GM23338 (cell line): ENCODE measurements around the gene EVC. TPM values are rescaled to one million over a fixed set of nuclear protein-coding genes. Genes with fewer than 3 reads are reported as not detected.

Experiments used
- ATAC-seq: fragments of 200-7000 bp; cut with Tn5 transposase; 3 replicates; pipeline ENCODE4 v1.9.1; 2020
- DNase-seq: peaks from one replicate; pipeline ENCODE4 v3.0.0-alpha.2; 2015; ENCODE audit warnings: low spot score
- H2AFZ ChIP-seq: fragments of 200-600 bp; sonication (generic); 2 replicates; pipeline ENCODE4 v1.8.0; 2016; ENCODE audit warnings: antibody characterized with exemption, mild to moderate bottlenecking, moderate library complexity
- H3F3A ChIP-seq: fragments of 200-600 bp; sonication (generic); replicated peaks from 2 replicates; pipeline ENCODE4 v1.8.0; 2017; ENCODE audit warnings: antibody characterized with exemption, mixed run types, low read depth
- H3K27ac ChIP-seq: fragments of 200-600 bp; sonication (generic); 2 replicates; pipeline ENCODE4 v1.6.1; 2016; ENCODE audit warnings: low read depth
- H3K27me3 ChIP-seq: fragments of 200-600 bp; sonication (generic); 2 replicates; pipeline ENCODE4 v1.8.0; 2016; ENCODE audit warnings: mild to moderate bottlenecking, mixed run types, moderate library complexity; ENCODE audit not compliant: insufficient read depth
- H3K36me3 ChIP-seq: fragments of 200-600 bp; sonication (generic); 2 replicates; pipeline ENCODE4 v1.8.0; 2016; ENCODE audit warnings: mild to moderate bottlenecking; ENCODE audit not compliant: insufficient read depth
- H3K4me1 ChIP-seq: fragments of 200-600 bp; sonication (generic); 2 replicates; pipeline ENCODE4 v1.8.0; 2016; ENCODE audit warnings: mild to moderate bottlenecking, moderate library complexity; ENCODE audit not compliant: insufficient read depth
- H3K4me2 ChIP-seq: fragments of 200-600 bp; sonication (generic); 2 replicates; pipeline ENCODE4 v1.7.1; 2017; ENCODE audit warnings: mixed run types
- H3K4me3 ChIP-seq: fragments of 200-600 bp; sonication (generic); 2 replicates; pipeline ENCODE4 v1.6.1; 2016; ENCODE audit warnings: mixed run types
- H3K79me2 ChIP-seq: fragments of 200-600 bp; sonication (generic); replicated peaks from 2 replicates; pipeline ENCODE4 v1.8.0; 2017; ENCODE audit warnings: mild to moderate bottlenecking; ENCODE audit not compliant: insufficient read depth
- H3K9me2 ChIP-seq: fragments of 200-600 bp; sonication (generic); 2 replicates; pipeline ENCODE4 v1.8.0; 2017; ENCODE audit not compliant: insufficient read depth
- H4K20me1 ChIP-seq: fragments of 200-600 bp; sonication (generic); replicated peaks from 2 replicates; pipeline ENCODE4 v1.8.0; 2017; ENCODE audit warnings: mild to moderate bottlenecking; ENCODE audit not compliant: insufficient read depth
- H3K27ac Mint-ChIP-seq: 2 replicates; pipeline ENCODE4 v1.8.0; 2020; ENCODE audit warnings: inconsistent platforms, mild to moderate bottlenecking, moderate library complexity, mixed read lengths
- H3K27me3 Mint-ChIP-seq: 3 replicates; pipeline ENCODE4 v1.8.0; 2022; ENCODE audit warnings: low read depth, mild to moderate bottlenecking, moderate library complexity, mixed read lengths, inconsistent platforms; ENCODE audit not compliant: insufficient read depth, poor library complexity
- H3K36me3 Mint-ChIP-seq: 3 replicates; pipeline ENCODE4 v1.8.0; 2021; ENCODE audit warnings: low read depth, mild to moderate bottlenecking, inconsistent platforms, moderate library complexity, mixed read lengths
- H3K4me1 Mint-ChIP-seq: 3 replicates; pipeline ENCODE4 v1.8.0; 2020; ENCODE audit warnings: mild to moderate bottlenecking, inconsistent platforms, mixed read lengths
- H3K4me3 Mint-ChIP-seq: 3 replicates; pipeline ENCODE4 v1.8.0; 2021; ENCODE audit warnings: moderate library complexity, mild to moderate bottlenecking, inconsistent platforms, mixed read lengths
- H3K9me3 Mint-ChIP-seq: 3 replicates; pipeline ENCODE4 v1.8.0; 2020; ENCODE audit warnings: moderate library complexity, mild to moderate bottlenecking, inconsistent platforms, mixed read lengths
- CREB1 ChIP-seq: fragments of 250-450 bp; sonication (Bioruptor Pico); IDR thresholded peaks from 2 replicates; pipeline ENCODE4 v1.5.0; 2020; ENCODE audit warnings: low read depth, mild to moderate bottlenecking, moderate library complexity
- JUNB ChIP-seq: IDR thresholded peaks from one replicate; pipeline ENCODE4 v1.6.1; 2016; ENCODE audit warnings: antibody characterized with exemption; ENCODE audit not compliant: unreplicated experiment
- NANOG ChIP-seq: IDR thresholded peaks from 2 replicates; pipeline ENCODE4 v1.6.1; 2016; ENCODE audit warnings: antibody characterized with exemption, borderline replicate concordance
- POLR2AphosphoS5 ChIP-seq: IDR thresholded peaks from 2 replicates; pipeline ENCODE4 v1.6.1; 2016; ENCODE audit warnings: antibody characterized with exemption, low read depth
- STAT1 ChIP-seq: IDR thresholded peaks from one replicate; pipeline ENCODE4 v1.6.1; 2016; ENCODE audit warnings: antibody characterized with exemption; ENCODE audit not compliant: unreplicated experiment
- polyA plus RNA-seq: library from polyadenylated mRNA; unstranded; fragments of >200 nt; fragmentation: Nextera tagmentation; extraction: Ambion mirVana; gene quantifications from 2 replicates; pipeline ENCODE4 v1.2.1, GENCODE V29; 2016
- total RNA-seq: library from RNA; depleted of rRNA; stranded (reverse); fragments of >200 nt; shearing (Covaris generic); gene quantifications from 2 replicates; pipeline ENCODE4 v1.2.3, GENCODE V29; 2014
- TF ChIP-seq, protein P1 (sequence below): IDR thresholded peaks from one replicate; pipeline ENCODE4 v1.6.1; 2018; ENCODE audit warnings: antibody characterized with exemption; ENCODE audit not compliant: unreplicated experiment
- TF ChIP-seq, protein P2 (sequence below): fragments of 250-450 bp; sonication (Bioruptor Pico); IDR thresholded peaks from 2 replicates; pipeline ENCODE4 v1.5.0; 2020; ENCODE audit warnings: mild to moderate bottlenecking, moderate library complexity

The EVC gene
- total and polyA plus RNA-seq, 2 experiments from 2014 or later: 1.7 to 12.8 TPM

DNA sequence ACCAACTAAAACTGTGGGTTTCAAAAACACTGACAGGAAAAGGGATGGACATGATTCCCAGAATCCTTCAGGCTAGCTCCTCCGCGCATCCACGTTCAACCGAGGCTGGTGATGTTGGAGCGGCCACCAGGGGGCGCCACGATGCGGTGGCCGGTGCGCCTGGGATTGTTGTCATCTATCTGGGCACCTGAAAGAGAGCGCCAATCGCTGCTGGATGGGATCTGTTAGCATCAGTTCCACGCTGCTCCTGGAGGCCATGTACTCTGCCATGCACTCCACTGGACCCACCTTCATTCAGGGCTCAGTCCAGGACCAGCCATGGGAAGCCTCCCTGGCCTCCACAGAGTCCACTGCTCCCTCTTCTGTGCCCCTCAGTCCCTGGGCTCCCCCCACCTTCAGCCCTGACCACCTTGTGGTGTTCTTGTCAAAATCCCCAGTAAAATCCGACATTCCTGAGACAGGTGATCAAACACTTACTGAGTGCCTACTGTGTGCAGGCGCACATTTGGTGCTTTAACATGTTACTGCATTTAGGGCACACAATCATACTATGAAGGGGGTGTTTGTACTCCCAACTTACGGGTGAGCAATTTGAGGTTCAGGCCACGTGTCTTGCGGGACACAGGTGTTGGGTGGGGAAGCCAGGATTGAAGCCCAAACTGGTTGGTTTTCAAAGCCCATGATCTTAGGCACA, 110.8 kb downstream of the EVC start (continued):
- TF ChIP-seq, protein P1, sequence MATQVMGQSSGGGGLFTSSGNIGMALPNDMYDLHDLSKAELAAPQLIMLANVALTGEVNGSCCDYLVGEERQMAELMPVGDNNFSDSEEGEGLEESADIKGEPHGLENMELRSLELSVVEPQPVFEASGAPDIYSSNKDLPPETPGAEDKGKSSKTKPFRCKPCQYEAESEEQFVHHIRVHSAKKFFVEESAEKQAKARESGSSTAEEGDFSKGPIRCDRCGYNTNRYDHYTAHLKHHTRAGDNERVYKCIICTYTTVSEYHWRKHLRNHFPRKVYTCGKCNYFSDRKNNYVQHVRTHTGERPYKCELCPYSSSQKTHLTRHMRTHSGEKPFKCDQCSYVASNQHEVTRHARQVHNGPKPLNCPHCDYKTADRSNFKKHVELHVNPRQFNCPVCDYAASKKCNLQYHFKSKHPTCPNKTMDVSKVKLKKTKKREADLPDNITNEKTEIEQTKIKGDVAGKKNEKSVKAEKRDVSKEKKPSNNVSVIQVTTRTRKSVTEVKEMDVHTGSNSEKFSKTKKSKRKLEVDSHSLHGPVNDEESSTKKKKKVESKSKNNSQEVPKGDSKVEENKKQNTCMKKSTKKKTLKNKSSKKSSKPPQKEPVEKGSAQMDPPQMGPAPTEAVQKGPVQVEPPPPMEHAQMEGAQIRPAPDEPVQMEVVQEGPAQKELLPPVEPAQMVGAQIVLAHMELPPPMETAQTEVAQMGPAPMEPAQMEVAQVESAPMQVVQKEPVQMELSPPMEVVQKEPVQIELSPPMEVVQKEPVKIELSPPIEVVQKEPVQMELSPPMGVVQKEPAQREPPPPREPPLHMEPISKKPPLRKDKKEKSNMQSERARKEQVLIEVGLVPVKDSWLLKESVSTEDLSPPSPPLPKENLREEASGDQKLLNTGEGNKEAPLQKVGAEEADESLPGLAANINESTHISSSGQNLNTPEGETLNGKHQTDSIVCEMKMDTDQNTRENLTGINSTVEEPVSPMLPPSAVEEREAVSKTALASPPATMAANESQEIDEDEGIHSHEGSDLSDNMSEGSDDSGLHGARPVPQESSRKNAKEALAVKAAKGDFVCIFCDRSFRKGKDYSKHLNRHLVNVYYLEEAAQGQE: no peak

DNA sequence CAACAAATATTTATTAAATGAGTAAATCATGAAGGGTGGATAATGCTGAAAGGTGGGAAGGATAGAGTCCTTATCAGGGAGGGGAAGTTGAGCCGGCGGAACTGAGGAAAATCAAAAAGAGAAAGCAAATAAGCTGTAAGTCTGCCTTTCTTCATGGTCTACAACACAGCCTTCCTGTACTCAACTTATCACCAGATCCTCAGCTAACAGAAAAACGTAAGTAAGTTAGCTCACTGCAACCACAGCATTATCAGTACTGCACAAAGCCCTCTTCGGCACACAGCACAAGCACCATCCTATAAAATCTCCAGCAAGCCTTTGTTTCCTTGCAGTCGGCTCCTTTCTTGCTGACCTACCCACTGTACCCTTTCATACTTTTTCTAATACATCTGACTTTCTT, 111.6 kb downstream of the EVC start:
- TF ChIP-seq NANOG: no peak
- Mint-ChIP-seq H3K27ac (no peak overlapping the region), H3K27me3 (peaks cover 8% of the 10 kb centered on the region), H3K4me3 (no peak overlapping the region), H3K9me3 (no peaks in the 10 kb centered on the region), H3K36me3 (peaks cover 84% of the 10 kb centered on the region), H3K4me1 (peaks cover 6% of the 10 kb centered on the region; the same call in 1 of the 3 replicates)
- Histone ChIP-seq H3K9me2 (no peaks in the 10 kb centered on the region), H3K4me2 (no peak overlapping the region), H3K27ac (no peak overlapping the region), H3K4me3 (no peak overlapping the region), H3K4me1 (no peaks in the 10 kb centered on the region), H4K20me1 (peaks cover 22% of the 10 kb centered on the region), H3K27me3 (no peaks in the 10 kb centered on the region), H2AFZ (no peak overlapping the region), H3K79me2 (no peaks in the 10 kb centered on the region), H3K36me3 (peaks cover 7% of the 10 kb centered on the region), H3F3A (peaks cover 8% of the 10 kb centered on the region; the same call in 1 of the 2 replicates)
- ATAC-seq: no peak
- no peak for DNase-seq

DNA sequence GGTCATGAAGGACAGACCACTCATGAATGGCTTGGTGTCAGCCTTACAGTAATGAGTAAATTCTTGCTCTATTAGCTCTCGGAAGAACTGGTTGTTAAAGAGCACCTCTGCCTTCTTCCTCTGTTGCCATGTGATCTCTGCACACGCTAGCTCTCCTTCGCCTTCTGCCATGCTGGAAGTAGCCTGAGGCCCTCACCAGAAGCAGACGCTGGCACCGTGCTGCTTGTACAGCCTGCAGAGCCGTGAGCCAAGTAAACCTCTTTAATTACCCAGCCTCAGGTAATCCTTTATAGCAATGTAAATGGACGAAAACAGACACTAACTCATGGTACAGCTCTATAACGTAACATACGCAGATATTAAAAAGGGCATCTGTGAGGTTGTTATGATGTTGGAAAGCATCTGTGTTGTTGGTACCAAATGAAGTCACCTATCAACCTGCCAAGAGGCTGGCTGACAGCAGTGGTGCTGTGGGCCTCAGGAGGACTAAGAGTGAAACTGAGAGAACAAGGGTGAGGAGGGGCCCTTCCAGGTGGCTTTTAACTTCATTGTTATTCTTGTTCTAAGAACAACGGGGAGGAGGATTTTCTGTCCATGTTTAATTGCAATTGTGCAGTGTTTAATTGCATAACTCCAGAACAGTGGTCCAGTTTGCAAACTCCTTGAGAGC, 112.7 kb downstream of the EVC start:
- Mint-ChIP-seq H3K36me3 (peaks cover 84% of the 10 kb centered on the region), H3K27me3 (peaks cover 10% of the 10 kb centered on the region), H3K27ac (no peak overlapping the region), H3K4me3 (no peak overlapping the region), H3K4me1 (peaks cover 6% of the 10 kb centered on the region; the same call in 1 of the 3 replicates), H3K9me3 (no peaks in the 10 kb centered on the region)
- Histone ChIP-seq H3K79me2 (no peaks in the 10 kb centered on the region), H3F3A (peaks cover 8% of the 10 kb centered on the region; the same call in 1 of the 2 replicates), H4K20me1 (peaks cover 26% of the 10 kb centered on the region), H3K27me3 (no peaks in the 10 kb centered on the region), H3K4me1 (no peaks in the 10 kb centered on the region), H3K9me2 (no peaks in the 10 kb centered on the region), H3K36me3 (peaks cover 7% of the 10 kb centered on the region), H2AFZ (no peak overlapping the region), H3K4me2 (no peak overlapping the region), H3K4me3 (no peak overlapping the region), H3K27ac (no peak overlapping the region)
- DNase-seq (no peak), ATAC-seq (no peak)
- TF ChIP-seq CREB1 (no peak), JUNB (no peak), POLR2AphosphoS5 (no peak), STAT1 (no peak), NANOG (no peak)
- TF ChIP-seq, protein P2, sequence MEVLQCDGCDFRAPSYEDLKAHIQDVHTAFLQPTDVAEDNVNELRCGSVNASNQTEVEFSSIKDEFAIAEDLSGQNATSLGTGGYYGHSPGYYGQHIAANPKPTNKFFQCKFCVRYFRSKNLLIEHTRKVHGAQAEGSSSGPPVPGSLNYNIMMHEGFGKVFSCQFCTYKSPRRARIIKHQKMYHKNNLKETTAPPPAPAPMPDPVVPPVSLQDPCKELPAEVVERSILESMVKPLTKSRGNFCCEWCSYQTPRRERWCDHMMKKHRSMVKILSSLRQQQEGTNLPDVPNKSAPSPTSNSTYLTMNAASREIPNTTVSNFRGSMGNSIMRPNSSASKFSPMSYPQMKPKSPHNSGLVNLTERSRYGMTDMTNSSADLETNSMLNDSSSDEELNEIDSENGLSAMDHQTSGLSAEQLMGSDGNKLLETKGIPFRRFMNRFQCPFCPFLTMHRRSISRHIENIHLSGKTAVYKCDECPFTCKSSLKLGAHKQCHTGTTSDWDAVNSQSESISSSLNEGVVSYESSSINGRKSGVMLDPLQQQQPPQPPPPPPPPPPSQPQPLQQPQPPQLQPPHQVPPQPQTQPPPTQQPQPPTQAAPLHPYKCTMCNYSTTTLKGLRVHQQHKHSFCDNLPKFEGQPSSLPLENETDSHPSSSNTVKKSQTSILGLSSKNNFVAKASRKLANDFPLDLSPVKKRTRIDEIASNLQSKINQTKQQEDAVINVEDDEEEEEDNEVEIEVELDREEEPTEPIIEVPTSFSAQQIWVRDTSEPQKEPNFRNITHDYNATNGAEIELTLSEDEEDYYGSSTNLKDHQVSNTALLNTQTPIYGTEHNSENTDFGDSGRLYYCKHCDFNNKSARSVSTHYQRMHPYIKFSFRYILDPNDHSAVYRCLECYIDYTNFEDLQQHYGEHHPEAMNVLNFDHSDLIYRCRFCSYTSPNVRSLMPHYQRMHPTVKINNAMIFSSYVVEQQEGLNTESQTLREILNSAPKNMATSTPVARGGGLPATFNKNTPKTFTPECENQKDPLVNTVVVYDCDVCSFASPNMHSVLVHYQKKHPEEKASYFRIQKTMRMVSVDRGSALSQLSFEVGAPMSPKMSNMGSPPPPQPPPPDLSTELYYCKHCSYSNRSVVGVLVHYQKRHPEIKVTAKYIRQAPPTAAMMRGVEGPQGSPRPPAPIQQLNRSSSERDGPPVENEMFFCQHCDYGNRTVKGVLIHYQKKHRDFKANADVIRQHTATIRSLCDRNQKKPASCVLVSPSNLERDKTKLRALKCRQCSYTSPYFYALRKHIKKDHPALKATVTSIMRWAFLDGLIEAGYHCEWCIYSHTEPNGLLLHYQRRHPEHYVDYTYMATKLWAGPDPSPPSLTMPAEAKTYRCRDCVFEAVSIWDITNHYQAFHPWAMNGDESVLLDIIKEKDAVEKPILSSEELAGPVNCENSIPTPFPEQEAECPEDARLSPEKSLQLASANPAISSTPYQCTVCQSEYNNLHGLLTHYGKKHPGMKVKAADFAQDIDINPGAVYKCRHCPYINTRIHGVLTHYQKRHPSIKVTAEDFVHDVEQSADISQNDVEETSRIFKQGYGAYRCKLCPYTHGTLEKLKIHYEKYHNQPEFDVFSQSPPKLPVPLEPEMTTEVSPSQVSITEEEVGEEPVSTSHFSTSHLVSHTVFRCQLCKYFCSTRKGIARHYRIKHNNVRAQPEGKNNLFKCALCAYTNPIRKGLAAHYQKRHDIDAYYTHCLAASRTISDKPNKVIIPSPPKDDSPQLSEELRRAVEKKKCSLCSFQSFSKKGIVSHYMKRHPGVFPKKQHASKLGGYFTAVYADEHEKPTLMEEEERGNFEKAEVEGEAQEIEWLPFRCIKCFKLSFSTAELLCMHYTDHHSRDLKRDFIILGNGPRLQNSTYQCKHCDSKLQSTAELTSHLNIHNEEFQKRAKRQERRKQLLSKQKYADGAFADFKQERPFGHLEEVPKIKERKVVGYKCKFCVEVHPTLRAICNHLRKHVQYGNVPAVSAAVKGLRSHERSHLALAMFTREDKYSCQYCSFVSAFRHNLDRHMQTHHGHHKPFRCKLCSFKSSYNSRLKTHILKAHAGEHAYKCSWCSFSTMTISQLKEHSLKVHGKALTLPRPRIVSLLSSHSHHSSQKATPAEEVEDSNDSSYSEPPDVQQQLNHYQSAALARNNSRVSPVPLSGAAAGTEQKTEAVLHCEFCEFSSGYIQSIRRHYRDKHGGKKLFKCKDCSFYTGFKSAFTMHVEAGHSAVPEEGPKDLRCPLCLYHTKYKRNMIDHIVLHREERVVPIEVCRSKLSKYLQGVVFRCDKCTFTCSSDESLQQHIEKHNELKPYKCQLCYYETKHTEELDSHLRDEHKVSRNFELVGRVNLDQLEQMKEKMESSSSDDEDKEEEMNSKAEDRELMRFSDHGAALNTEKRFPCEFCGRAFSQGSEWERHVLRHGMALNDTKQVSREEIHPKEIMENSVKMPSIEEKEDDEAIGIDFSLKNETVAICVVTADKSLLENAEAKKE (CRISPR knock-in tag): no peak
